Liver (tissue), 9 donors: ENCODE data around the gene NR1I3. TPM values are rescaled to one million over a fixed set of nuclear protein-coding genes. Genes with fewer than 3 reads are reported as not detected.

Experiments used
- DNase-seq: peaks from one replicate; pipeline ENCODE4 v3.0.0-alpha.2; 2017; ENCODE audit warnings: low spot score
- H3K27ac ChIP-seq, 2 donors: one replicate each; pipeline ENCODE4 v1.7.0; 2013; ENCODE audit warnings: inconsistent platforms in 2 of 2, low read length in 2 of 2, control low read depth in 1 of 2, low read depth in 1 of 2, mild to moderate bottlenecking in 1 of 2
- H3K27me3 ChIP-seq, 4 donors: one replicate each; pipeline versions ENCODE4 v1.6.1 to v1.7.0; 2013; ENCODE audit warnings: low read length in 3 of 4, inconsistent platforms in 1 of 4, mild to moderate bottlenecking in 1 of 4, moderate library complexity in 1 of 4; ENCODE audit not compliant: control insufficient read depth in 4 of 4, insufficient read depth in 4 of 4
- H3K36me3 ChIP-seq, 4 donors: one replicate each; pipeline versions ENCODE4 v1.6.1 to v1.7.0; 2013; ENCODE audit warnings: low read length in 3 of 4, mild to moderate bottlenecking in 3 of 4, low read depth in 1 of 4, moderate library complexity in 1 of 4; ENCODE audit not compliant: control insufficient read depth in 4 of 4, insufficient read depth in 3 of 4
- H3K4me1 ChIP-seq, 4 donors: one replicate each; pipeline versions ENCODE4 v1.6.1 to v1.7.0; 2013; ENCODE audit warnings: low read length in 3 of 4, mild to moderate bottlenecking in 3 of 4, moderate library complexity in 1 of 4; ENCODE audit not compliant: control insufficient read depth in 4 of 4, insufficient read depth in 4 of 4
- H3K4me3 ChIP-seq, 3 donors: one replicate each; pipeline versions ENCODE4 v1.6.1 to v1.7.0; 2013; ENCODE audit warnings: low read length in 3 of 3, control low read depth in 1 of 3, low read depth in 1 of 3, mild to moderate bottlenecking in 1 of 3
- H3K9ac ChIP-seq, 2 donors: one replicate each; pipeline ENCODE4 v1.7.0; 2013; ENCODE audit warnings: low read length in 2 of 2, mild to moderate bottlenecking in 2 of 2, moderate library complexity in 2 of 2, control low read depth in 1 of 2, low read depth in 1 of 2
- H3K9me3 ChIP-seq, 4 donors: one replicate each; pipeline versions ENCODE4 v1.6.1 to v1.7.0; 2013; ENCODE audit warnings: low read length in 3 of 4; ENCODE audit not compliant: control insufficient read depth in 4 of 4
- EGR1 ChIP-seq, 2 donors: IDR thresholded peaks; 2 replicates each; pipeline ENCODE4 v1.6.1; 2016 to 2018; ENCODE audit warnings: antibody characterized with exemption in 2 of 2, low read depth in 2 of 2
- FOXA1 ChIP-seq: IDR thresholded peaks from 2 replicates; pipeline ENCODE4 v1.6.1; 2016; ENCODE audit warnings: antibody characterized with exemption
- FOXA2 ChIP-seq: IDR thresholded peaks from 2 replicates; pipeline ENCODE4 v1.6.1; 2016; ENCODE audit warnings: antibody characterized with exemption
- GABPA ChIP-seq, 2 donors: IDR thresholded peaks in 1 of 2; conservative IDR thresholded peaks in 1 of 2; 2 replicates each; pipeline ENCODE4 v1.6.1; 2016; ENCODE audit warnings: antibody characterized with exemption in 2 of 2, mild to moderate bottlenecking in 1 of 2, moderate library complexity in 1 of 2
- HNF4A ChIP-seq, 2 donors: conservative IDR thresholded peaks; 2 replicates each; pipeline ENCODE4 v1.6.1; 2016; ENCODE audit warnings: antibody characterized with exemption in 2 of 2, mild to moderate bottlenecking in 2 of 2
- HNF4G ChIP-seq: IDR thresholded peaks from 2 replicates; pipeline ENCODE4 v1.6.1; 2016; ENCODE audit warnings: antibody characterized with exemption
- JUND ChIP-seq, 2 donors: IDR thresholded peaks; 2 replicates each; pipeline ENCODE4 v1.6.1; 2016; ENCODE audit warnings: antibody characterized with exemption in 2 of 2
- NR2F2 ChIP-seq: IDR thresholded peaks from 2 replicates; pipeline ENCODE4 v1.6.1; 2016; ENCODE audit warnings: antibody characterized with exemption
- RAD21 ChIP-seq, 2 donors: IDR thresholded peaks; 2 replicates each; pipeline ENCODE4 v1.6.1; 2016; ENCODE audit warnings: antibody characterized with exemption in 2 of 2, mild to moderate bottlenecking in 2 of 2
- RXRA ChIP-seq, 2 donors: IDR thresholded peaks; 2 replicates each; pipeline ENCODE4 v1.6.1; 2017 to 2018; ENCODE audit warnings: antibody characterized with exemption in 2 of 2, mild to moderate bottlenecking in 1 of 2
- SP1 ChIP-seq: IDR thresholded peaks from 2 replicates; pipeline ENCODE4 v1.6.1; 2018; ENCODE audit warnings: antibody characterized with exemption, mild to moderate bottlenecking
- TAF1 ChIP-seq: conservative IDR thresholded peaks from 2 replicates; pipeline ENCODE4 v1.6.1; 2016; ENCODE audit warnings: antibody characterized with exemption, mild to moderate bottlenecking
- YY1 ChIP-seq: IDR thresholded peaks from 2 replicates; pipeline ENCODE4 v1.6.1; 2016; ENCODE audit warnings: antibody characterized with exemption, mild to moderate bottlenecking
- WGBS: extraction: QIAGEN DNeasy Blood & Tissue Kit; methylation state at CpG from one replicate; pipeline ENCODE4 v1.1.7; 2013; 5-methylcytosine and 5-hydroxymethylcytosine counted together
- polyA plus RNA-seq, 2 donors: library from polyadenylated mRNA; stranded (reverse) in 1 of 2; unstranded in 1 of 2; fragments of 200-250 nt in 1 of 2; fragments of >200 nt in 1 of 2; fragmentation: Nextera tagmentation in 1 of 2; extraction: Ambion mirVana in 1 of 2; gene quantifications; one replicate each; pipeline versions ENCODE4 v1.2.1 to v1.2.3, GENCODE V29; 2013 to 2015
- total RNA-seq, 2 donors: library from RNA; depleted of rRNA; stranded (reverse); fragments of >200 nt; gene quantifications; one replicate each; pipeline ENCODE4 v1.2.3, GENCODE V29; 2014
- TF ChIP-seq, protein P1 (sequence below): IDR thresholded peaks from 2 replicates; pipeline ENCODE4 v1.6.1; 2016; ENCODE audit warnings: antibody characterized with exemption
- TF ChIP-seq, protein P2 (sequence below): fragments of 150-350 bp; IDR thresholded peaks from 2 replicates; pipeline ENCODE4 v1.5.1; 2017; ENCODE audit warnings: improper control_type of control experiment, low read depth, low read length; ENCODE audit not compliant: missing input control
- TF ChIP-seq, protein P3 (sequence below): IDR thresholded peaks from 2 replicates; pipeline ENCODE4 v1.6.1; 2016; ENCODE audit warnings: antibody characterized with exemption
- TF ChIP-seq, protein P4 (sequence below): IDR thresholded peaks from 2 replicates; pipeline ENCODE4 v1.6.1; 2016; ENCODE audit warnings: antibody characterized with exemption, mild to moderate bottlenecking
- TF ChIP-seq, protein P5 (sequence below): IDR thresholded peaks from 2 replicates; pipeline ENCODE4 v1.6.1; 2016; ENCODE audit warnings: antibody characterized with exemption
- donor health status: healthy.
- donor health status: healthy.
- donor health status: healthy.
- donor health status: healthy.
- donor health status: healthy.

NR1I3 gene
- total and polyA plus RNA-seq, 4 donors = 10.4 to 128 (median 47.7) TPM

DNA sequence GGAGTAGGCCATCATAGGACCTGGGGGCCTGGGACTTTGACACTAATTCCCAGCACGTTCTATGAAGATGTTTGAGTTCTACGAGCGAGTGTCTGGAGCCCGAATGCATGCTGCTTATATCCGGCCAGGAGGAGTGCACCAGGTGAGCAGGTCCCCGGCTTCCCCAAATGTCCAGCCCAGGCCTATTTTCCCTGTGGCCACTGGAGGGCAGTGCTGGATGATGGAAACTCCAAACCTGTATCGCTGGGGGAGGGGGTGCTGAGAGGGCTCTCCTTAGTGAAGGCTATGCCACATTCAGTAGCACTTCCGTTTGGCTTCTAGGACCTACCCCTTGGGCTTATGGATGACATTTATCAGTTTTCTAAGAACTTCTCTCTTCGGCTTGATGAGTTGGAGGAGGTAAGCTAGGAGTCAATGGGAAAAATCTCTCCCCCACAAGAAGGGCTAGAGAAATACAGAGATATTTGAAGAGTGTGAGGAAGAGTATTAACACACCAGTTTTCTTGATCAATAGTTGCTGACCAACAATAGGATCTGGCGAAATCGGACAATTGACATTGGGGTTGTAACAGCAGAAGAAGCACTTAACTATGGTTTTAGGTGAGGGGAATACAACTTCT lies 28.1 kb downstream of the NR1I3 start:
- H3K4me1 ChIP-seq = peaks cover 0 to 15% (median 11%) of the 10 kb centered on the region in 4 donors
- H3K36me3 ChIP-seq = peaks cover 16 to 65% (median 56%) of the 10 kb centered on the region in 4 donors
- DNase-seq = peak; percentile 79
- H3K9me3 ChIP-seq = no peaks in the 10 kb centered on the region
- peak overlapping the region; percentile 35 to 52 for H3K27ac ChIP-seq
- no peaks in the 10 kb centered on the region for H3K27me3 ChIP-seq
- peak; percentile 11 to 19 for TF ChIP-seq HNF4A (conservative IDR thresholded peaks at IDR 0.05)
- peak; percentile 25 for TF ChIP-seq SP1
- TF ChIP-seq, protein P1, sequence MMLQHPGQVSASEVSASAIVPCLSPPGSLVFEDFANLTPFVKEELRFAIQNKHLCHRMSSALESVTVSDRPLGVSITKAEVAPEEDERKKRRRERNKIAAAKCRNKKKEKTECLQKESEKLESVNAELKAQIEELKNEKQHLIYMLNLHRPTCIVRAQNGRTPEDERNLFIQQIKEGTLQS = no peak
- no peak for TF ChIP-seq NR2F2
- TF ChIP-seq, protein P2, sequence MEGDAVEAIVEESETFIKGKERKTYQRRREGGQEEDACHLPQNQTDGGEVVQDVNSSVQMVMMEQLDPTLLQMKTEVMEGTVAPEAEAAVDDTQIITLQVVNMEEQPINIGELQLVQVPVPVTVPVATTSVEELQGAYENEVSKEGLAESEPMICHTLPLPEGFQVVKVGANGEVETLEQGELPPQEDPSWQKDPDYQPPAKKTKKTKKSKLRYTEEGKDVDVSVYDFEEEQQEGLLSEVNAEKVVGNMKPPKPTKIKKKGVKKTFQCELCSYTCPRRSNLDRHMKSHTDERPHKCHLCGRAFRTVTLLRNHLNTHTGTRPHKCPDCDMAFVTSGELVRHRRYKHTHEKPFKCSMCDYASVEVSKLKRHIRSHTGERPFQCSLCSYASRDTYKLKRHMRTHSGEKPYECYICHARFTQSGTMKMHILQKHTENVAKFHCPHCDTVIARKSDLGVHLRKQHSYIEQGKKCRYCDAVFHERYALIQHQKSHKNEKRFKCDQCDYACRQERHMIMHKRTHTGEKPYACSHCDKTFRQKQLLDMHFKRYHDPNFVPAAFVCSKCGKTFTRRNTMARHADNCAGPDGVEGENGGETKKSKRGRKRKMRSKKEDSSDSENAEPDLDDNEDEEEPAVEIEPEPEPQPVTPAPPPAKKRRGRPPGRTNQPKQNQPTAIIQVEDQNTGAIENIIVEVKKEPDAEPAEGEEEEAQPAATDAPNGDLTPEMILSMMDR = peak; percentile 98
- TF ChIP-seq, protein P3, sequence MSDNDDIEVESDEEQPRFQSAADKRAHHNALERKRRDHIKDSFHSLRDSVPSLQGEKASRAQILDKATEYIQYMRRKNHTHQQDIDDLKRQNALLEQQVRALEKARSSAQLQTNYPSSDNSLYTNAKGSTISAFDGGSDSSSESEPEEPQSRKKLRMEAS = no peak
- no peak for TF ChIP-seq FOXA2
- TF ChIP-seq RAD21 (IDR thresholded peaks at IDR 0.05) = peak; percentile 98
- TF ChIP-seq, protein P4, sequence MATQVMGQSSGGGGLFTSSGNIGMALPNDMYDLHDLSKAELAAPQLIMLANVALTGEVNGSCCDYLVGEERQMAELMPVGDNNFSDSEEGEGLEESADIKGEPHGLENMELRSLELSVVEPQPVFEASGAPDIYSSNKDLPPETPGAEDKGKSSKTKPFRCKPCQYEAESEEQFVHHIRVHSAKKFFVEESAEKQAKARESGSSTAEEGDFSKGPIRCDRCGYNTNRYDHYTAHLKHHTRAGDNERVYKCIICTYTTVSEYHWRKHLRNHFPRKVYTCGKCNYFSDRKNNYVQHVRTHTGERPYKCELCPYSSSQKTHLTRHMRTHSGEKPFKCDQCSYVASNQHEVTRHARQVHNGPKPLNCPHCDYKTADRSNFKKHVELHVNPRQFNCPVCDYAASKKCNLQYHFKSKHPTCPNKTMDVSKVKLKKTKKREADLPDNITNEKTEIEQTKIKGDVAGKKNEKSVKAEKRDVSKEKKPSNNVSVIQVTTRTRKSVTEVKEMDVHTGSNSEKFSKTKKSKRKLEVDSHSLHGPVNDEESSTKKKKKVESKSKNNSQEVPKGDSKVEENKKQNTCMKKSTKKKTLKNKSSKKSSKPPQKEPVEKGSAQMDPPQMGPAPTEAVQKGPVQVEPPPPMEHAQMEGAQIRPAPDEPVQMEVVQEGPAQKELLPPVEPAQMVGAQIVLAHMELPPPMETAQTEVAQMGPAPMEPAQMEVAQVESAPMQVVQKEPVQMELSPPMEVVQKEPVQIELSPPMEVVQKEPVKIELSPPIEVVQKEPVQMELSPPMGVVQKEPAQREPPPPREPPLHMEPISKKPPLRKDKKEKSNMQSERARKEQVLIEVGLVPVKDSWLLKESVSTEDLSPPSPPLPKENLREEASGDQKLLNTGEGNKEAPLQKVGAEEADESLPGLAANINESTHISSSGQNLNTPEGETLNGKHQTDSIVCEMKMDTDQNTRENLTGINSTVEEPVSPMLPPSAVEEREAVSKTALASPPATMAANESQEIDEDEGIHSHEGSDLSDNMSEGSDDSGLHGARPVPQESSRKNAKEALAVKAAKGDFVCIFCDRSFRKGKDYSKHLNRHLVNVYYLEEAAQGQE = no peak
- TF ChIP-seq HNF4G = no peak
- peak; percentile 17 to 58 for TF ChIP-seq GABPA (IDR thresholded peaks at IDR 0.05 in 1 of 2, conservative IDR thresholded peaks at IDR 0.05 in 1 of 2)
- TF ChIP-seq TAF1 = no peak
- TF ChIP-seq RXRA (IDR thresholded peaks at IDR 0.05) = peak; percentile 15 to 32
- no peak for TF ChIP-seq EGR1 (IDR thresholded peaks at IDR 0.05; ENCODE audit: low read depth in 2 of 2)
- TF ChIP-seq, protein P5, sequence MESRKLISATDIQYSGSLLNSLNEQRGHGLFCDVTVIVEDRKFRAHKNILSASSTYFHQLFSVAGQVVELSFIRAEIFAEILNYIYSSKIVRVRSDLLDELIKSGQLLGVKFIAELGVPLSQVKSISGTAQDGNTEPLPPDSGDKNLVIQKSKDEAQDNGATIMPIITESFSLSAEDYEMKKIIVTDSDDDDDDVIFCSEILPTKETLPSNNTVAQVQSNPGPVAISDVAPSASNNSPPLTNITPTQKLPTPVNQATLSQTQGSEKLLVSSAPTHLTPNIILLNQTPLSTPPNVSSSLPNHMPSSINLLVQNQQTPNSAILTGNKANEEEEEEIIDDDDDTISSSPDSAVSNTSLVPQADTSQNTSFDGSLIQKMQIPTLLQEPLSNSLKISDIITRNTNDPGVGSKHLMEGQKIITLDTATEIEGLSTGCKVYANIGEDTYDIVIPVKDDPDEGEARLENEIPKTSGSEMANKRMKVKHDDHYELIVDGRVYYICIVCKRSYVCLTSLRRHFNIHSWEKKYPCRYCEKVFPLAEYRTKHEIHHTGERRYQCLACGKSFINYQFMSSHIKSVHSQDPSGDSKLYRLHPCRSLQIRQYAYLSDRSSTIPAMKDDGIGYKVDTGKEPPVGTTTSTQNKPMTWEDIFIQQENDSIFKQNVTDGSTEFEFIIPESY = no peak
- no peak for TF ChIP-seq JUND (IDR thresholded peaks at IDR 0.05)
- TF ChIP-seq FOXA1 = no peak
- peak; percentile 42 for TF ChIP-seq YY1
- WGBS = 19% methylated on average over 11 of the region's 11 CpGs
- H3K4me3 ChIP-seq = no peak overlapping the region
- H3K9ac ChIP-seq = peak overlapping the region; percentile 24 to 51
